GM19438 (cell line): ENCODE results near the gene PDSS1.

ENCODE experiments used
- ATAC-seq: cut with Tn5 transposase; IDR thresholded peaks from one replicate; pipeline ENCODE4 v1.9.1; 2021; ENCODE audit warnings: low read depth; ENCODE audit not compliant: unreplicated experiment

Gene PDSS1

GRCh38 chr10:26790221-26790995, 92.9 kb downstream of the PDSS1 start:
- ATAC-seq, result no peak

GRCh38 chr10:26792758-26793495, 95.4 kb downstream of the PDSS1 start:
- no peak for ATAC-seq
